Suprapubic skin (tissue), 4 donors: ENCODE data around the gene NRG3. TPM values are rescaled to one million over a fixed set of nuclear protein-coding genes. Genes with fewer than 3 reads are reported as not detected.

ENCODE experiments used
- DNase-seq, 2 donors: peaks; one replicate each; pipeline ENCODE4 v3.0.0-alpha.2; 2019; ENCODE audit warnings: low spot score in 2 of 2
- H3K27ac ChIP-seq: fragments of 200-600 bp; sonication (generic); one replicate; pipeline ENCODE4 v1.5.1; 2019
- H3K27me3 ChIP-seq: fragments of 200-600 bp; sonication (generic); one replicate; pipeline ENCODE4 v1.5.1; 2019
- H3K36me3 ChIP-seq: fragments of 200-600 bp; sonication (generic); one replicate; pipeline ENCODE4 v1.5.1; 2019
- H3K4me1 ChIP-seq: fragments of 200-600 bp; sonication (generic); one replicate; pipeline ENCODE4 v1.5.1; 2019
- H3K4me3 ChIP-seq: fragments of 200-600 bp; sonication (generic); one replicate; pipeline ENCODE4 v1.5.1; 2019; ENCODE audit warnings: mild to moderate bottlenecking
- H3K9me3 ChIP-seq: fragments of 200-600 bp; sonication (generic); one replicate; pipeline ENCODE4 v1.5.1; 2019
- CTCF ChIP-seq, 2 donors: fragments of 200-600 bp in 1 of 2; fragments of 450-650 bp in 1 of 2; sonication (generic) in 1 of 2; IDR thresholded peaks; one replicate each; pipeline ENCODE4 v1.5.1; 2016 to 2019; ENCODE audit warnings: antibody characterized with exemption in 2 of 2, mild to moderate bottlenecking in 1 of 2, moderate library complexity in 1 of 2
- EP300 ChIP-seq: sonication (generic); formaldehyde crosslinking; IDR thresholded peaks from one replicate; pipeline ENCODE4 v1.6.1; 2017; ENCODE audit warnings: antibody characterized with exemption
- POLR2A ChIP-seq, 2 donors: fragments of 450-650 bp; IDR thresholded peaks; one replicate each; pipeline ENCODE4 v1.6.1; 2017; ENCODE audit warnings: antibody characterized with exemption in 2 of 2, mild to moderate bottlenecking in 2 of 2, moderate library complexity in 2 of 2
- POLR2AphosphoS5 ChIP-seq, 3 donors: sonication (generic); formaldehyde crosslinking; IDR thresholded peaks; one replicate each; pipeline ENCODE4 v1.6.1; 2017; ENCODE audit warnings: antibody characterized with exemption in 3 of 3
- WGBS: methylation state at CpG from one replicate; pipeline ENCODE4 v1.1.5; 2018; 5-methylcytosine and 5-hydroxymethylcytosine counted together
- total RNA-seq, 4 donors: library from RNA; depleted of rRNA; stranded (reverse); fragments of >200 nt; gene quantifications; one replicate each; pipeline ENCODE4 v1.1.0, GENCODE V29; 2016

NRG3 gene
- total RNA-seq, 4 donors from 2014 or later = 0.65 to 3.5 (median 1.3) TPM

GRCh38 chr10:82075605-82076004 lies 200.6 kb downstream of the NRG3 start:
- Histone ChIP-seq H3K4me1 (no peaks in the 10 kb centered on the region), H3K9me3 (no peaks in the 10 kb centered on the region), H3K27ac (no peak overlapping the region), H3K36me3 (no peaks in the 10 kb centered on the region), H3K27me3 (no peaks in the 10 kb centered on the region), H3K4me3 (no peak overlapping the region)
- DNase-seq = no peak
- 80% methylated on average over 3 of the region's 3 CpGs for WGBS
- no peak for TF ChIP-seq EP300
- TF ChIP-seq POLR2AphosphoS5 (IDR thresholded peaks at IDR 0.05) = no peak
- no peak for TF ChIP-seq POLR2A (IDR thresholded peaks at IDR 0.05)
- TF ChIP-seq CTCF (IDR thresholded peaks at IDR 0.05) = no peak

- Histone ChIP-seq H3K4me3 (no peak overlapping the region), H3K4me1 (no peaks in the 10 kb centered on the region), H3K9me3 (no peaks in the 10 kb centered on the region), H3K27ac (no peak overlapping the region), H3K27me3 (no peaks in the 10 kb centered on the region), H3K36me3 (no peaks in the 10 kb centered on the region)
- DNase-seq = no peak
- 92% methylated on average over 2 of the region's 2 CpGs for WGBS
- TF ChIP-seq POLR2AphosphoS5 (IDR thresholded peaks at IDR 0.05) (no peak), POLR2A (IDR thresholded peaks at IDR 0.05) (no peak), CTCF (IDR thresholded peaks at IDR 0.05) (no peak), EP300 (no peak)
These were observed 209.5 kb downstream of the NRG3 start for GRCh38 chr10:82084496-82084895.

- no peak for DNase-seq
- Histone ChIP-seq H3K9me3 (no peaks in the 10 kb centered on the region), H3K27me3 (no peaks in the 10 kb centered on the region), H3K36me3 (no peaks in the 10 kb centered on the region), H3K4me1 (no peaks in the 10 kb centered on the region), H3K4me3 (no peak overlapping the region), H3K27ac (no peak overlapping the region)
- 75% methylated on average over 7 of the region's 7 CpGs for WGBS
- TF ChIP-seq POLR2A (IDR thresholded peaks at IDR 0.05) = no peak
- TF ChIP-seq EP300 = no peak
- TF ChIP-seq POLR2AphosphoS5 (IDR thresholded peaks at IDR 0.05) = no peak
- no peak for TF ChIP-seq CTCF (IDR thresholded peaks at IDR 0.05)
These were observed 209.9 kb downstream of the NRG3 start for GRCh38 chr10:82084904-82085303.

- Histone ChIP-seq H3K27me3 (no peaks in the 10 kb centered on the region), H3K36me3 (no peaks in the 10 kb centered on the region), H3K4me1 (no peaks in the 10 kb centered on the region), H3K27ac (no peak overlapping the region), H3K4me3 (no peak overlapping the region), H3K9me3 (no peaks in the 10 kb centered on the region)
- DNase-seq = no peak
- WGBS = 29% methylated on average over 2 of the region's 2 CpGs
- TF ChIP-seq CTCF (IDR thresholded peaks at IDR 0.05) = no peak
- no peak for TF ChIP-seq EP300
- no peak for TF ChIP-seq POLR2AphosphoS5 (IDR thresholded peaks at IDR 0.05)
- TF ChIP-seq POLR2A (IDR thresholded peaks at IDR 0.05) = no peak
These were observed 214.3 kb downstream of the NRG3 start for GRCh38 chr10:82089327-82089726.

- 84% methylated on average over 4 of the region's 4 CpGs for whole genome bisulfite sequencing
- no peak for DNase-seq
- TF ChIP-seq EP300 (no peak), POLR2A (IDR thresholded peaks at IDR 0.05) (no peak), CTCF (IDR thresholded peaks at IDR 0.05) (no peak), POLR2AphosphoS5 (IDR thresholded peaks at IDR 0.05) (no peak)
- Histone ChIP-seq H3K4me1 (no peaks in the 10 kb centered on the region), H3K27ac (no peak overlapping the region), H3K9me3 (no peaks in the 10 kb centered on the region), H3K36me3 (no peaks in the 10 kb centered on the region), H3K4me3 (no peak overlapping the region), H3K27me3 (no peaks in the 10 kb centered on the region)
These were observed 216.4 kb downstream of the NRG3 start for GRCh38 chr10:82091413-82091812.
